ENCODE measurements around the gene DEPP1.
"Not testable (repeated sequence)": the region's sequence is repeated elsewhere in the genome, so short reads cannot be mapped to it uniquely, and the experiment has no call there.

DEPP1 gene

GRCh38 chr10:44978570-44979280, at the start of gene DEPP1:
DEPP1 (minus strand) TSS chr10:44978809; CDS start chr10:44978030, 779 bp downstream.
- Histone ChIP-seq H3K4me3 (ENCODE audit: low read depth, low read length) (peak within 1 kb of the TSS; percentile 40), H3K27me3 (replicated peaks) (no peaks in the 10 kb centered on the region), H3K27ac (peak within 1 kb of the TSS; percentile 32), H3K36me3 (replicated peaks) (no peaks in the 10 kb centered on the region)
- in situ Hi-C loops (cut with HindIII; ENCODE audit: low pct_ligation_motif_present, low sequenced_read_pairs) = no loop called here
- TF ChIP-seq CTCF (IDR thresholded peaks at IDR 0.05; ENCODE audit: low read depth, low read length, missing control alignments) = peak; percentile 36
- DNase-seq = peak; percentile 78

- H3K27ac ChIP-seq = no peak overlapping the region
- no peaks in the 10 kb centered on the region for H3K36me3 ChIP-seq (replicated peaks)
- no peaks in the 10 kb centered on the region for H3K27me3 ChIP-seq (replicated peaks)
- in situ Hi-C loops (cut with HindIII; ENCODE audit: low pct_ligation_motif_present, low sequenced_read_pairs) = no loop called here
- no peak for TF ChIP-seq CTCF (IDR thresholded peaks at IDR 0.05; ENCODE audit: low read depth, low read length, missing control alignments)
- no peak overlapping the region for H3K4me3 ChIP-seq (ENCODE audit: low read depth, low read length)
- DNase-seq = peak; percentile 8
Observed at GRCh38 chr10:45023426-45023825, 44.8 kb upstream of the DEPP1 start.

GRCh38 chr10:45015590-45015989, 37.0 kb upstream of the DEPP1 start:
- Histone ChIP-seq H3K4me3 (ENCODE audit: low read depth, low read length) (no peak overlapping the region), H3K27me3 (replicated peaks) (no peaks in the 10 kb centered on the region), H3K27ac (no peak overlapping the region), H3K36me3 (replicated peaks) (no peaks in the 10 kb centered on the region)
- no peak for TF ChIP-seq CTCF (IDR thresholded peaks at IDR 0.05; ENCODE audit: low read depth, low read length, missing control alignments)
- no peak for DNase-seq
- in situ Hi-C loops (cut with HindIII; ENCODE audit: low pct_ligation_motif_present, low sequenced_read_pairs) = no loop called here

GRCh38 chr10:45014557-45014956, 35.9 kb upstream of the DEPP1 start:
- H3K27ac ChIP-seq; DNase-seq; in situ Hi-C loops (cut with HindIII; ENCODE audit: low pct_ligation_motif_present, low sequenced_read_pairs); H3K4me3 ChIP-seq (ENCODE audit: low read depth, low read length); H3K36me3 ChIP-seq (replicated peaks); H3K27me3 ChIP-seq (replicated peaks): not testable (repeated sequence)

- Histone ChIP-seq H3K36me3 (replicated peaks) (peaks cover 3% of the 10 kb centered on the region), H3K27ac (no peak overlapping the region), H3K27me3 (replicated peaks) (no peaks in the 10 kb centered on the region), H3K4me3 (ENCODE audit: low read depth, low read length) (no peak overlapping the region)
- in situ Hi-C loops (cut with HindIII; ENCODE audit: low pct_ligation_motif_present, low sequenced_read_pairs) = no loop called here
- DNase-seq = peak; percentile 89
- TF ChIP-seq CTCF (IDR thresholded peaks at IDR 0.05; ENCODE audit: low read depth, low read length, missing control alignments) = peak; percentile 73
Observed at GRCh38 chr10:45008524-45009161, 30.0 kb upstream of the DEPP1 start.

- no peak for TF ChIP-seq CTCF (IDR thresholded peaks at IDR 0.05; ENCODE audit: low read depth, low read length, missing control alignments)
- peaks cover 4% of the 10 kb centered on the region for H3K36me3 ChIP-seq (replicated peaks)
- in situ Hi-C loops (cut with HindIII; ENCODE audit: low pct_ligation_motif_present, low sequenced_read_pairs) = no loop called here
- H3K27ac ChIP-seq = no peak overlapping the region
- H3K27me3 ChIP-seq (replicated peaks) = no peaks in the 10 kb centered on the region
- no peak overlapping the region for H3K4me3 ChIP-seq (ENCODE audit: low read depth, low read length)
- DNase-seq = no peak
Observed at GRCh38 chr10:45006276-45007030, 27.8 kb upstream of the DEPP1 start.
